WTC11 (cell line): ENCODE data around the gene PCDHGA9. TPM values are rescaled to one million over a fixed set of nuclear protein-coding genes. Genes with fewer than 3 reads are reported as not detected.
"Not testable (repeated sequence)": the region's sequence is repeated elsewhere in the genome, so short reads cannot be mapped to it uniquely, and the experiment has no call there.

Experiments used
- ATAC-seq: fragments of 200-7000 bp; cut with Tn5 transposase; 2 replicates; pipeline ENCODE4 v1.10.0; 2021; ENCODE audit warnings: mild to moderate bottlenecking, moderate library complexity
- CTCF ChIA-PET: fragments of 300-600 bp; sonication (Branson Sonifier 250); formaldehyde crosslinking; loops from one replicate; lab custom pipeline; 2021; ENCODE audit warnings: antibody characterized with exemption; lab: Charles Lee
- POLR2A ChIA-PET: fragments of 350-600 bp; sonication (Branson Sonifier 250); formaldehyde crosslinking; loops from one replicate; lab custom pipeline; 2021; ENCODE audit warnings: antibody characterized with exemption; lab: Charles Lee
- DNase-seq: peaks from one replicate; pipeline ENCODE4 v3.0.0; 2021; ENCODE audit warnings: low spot score
- H3K27ac Mint-ChIP-seq: 2 replicates; pipeline ENCODE4 v1.8.0; 2021; ENCODE audit warnings: mixed read lengths
- H3K27me3 Mint-ChIP-seq: 2 replicates; pipeline ENCODE4 v1.8.0; 2021; ENCODE audit warnings: low read depth, mild to moderate bottlenecking, moderate library complexity, mixed read lengths
- H3K36me3 Mint-ChIP-seq: 2 replicates; pipeline ENCODE4 v1.8.0; 2021; ENCODE audit warnings: mixed read lengths
- H3K4me1 Mint-ChIP-seq: 2 replicates; pipeline ENCODE4 v1.8.0; 2022; ENCODE audit warnings: mixed read lengths
- H3K4me3 Mint-ChIP-seq: 2 replicates; pipeline ENCODE4 v1.8.0; 2021; ENCODE audit warnings: mild to moderate bottlenecking, moderate library complexity, mixed read lengths
- H3K9me3 Mint-ChIP-seq: 2 replicates; pipeline ENCODE4 v1.8.0; 2021; ENCODE audit warnings: mixed read lengths
- CBFB ChIP-seq: sonication (generic); formaldehyde crosslinking; IDR thresholded peaks from 2 replicates; pipeline ENCODE4 v1.8.1; 2022; ENCODE audit warnings: mild to moderate bottlenecking, low read depth, missing genetic modification reagents
- CTCF ChIP-seq: fragments of 200-600 bp; IDR thresholded peaks from 2 replicates; pipeline ENCODE4 v1.8.0; 2022; ENCODE audit warnings: antibody characterized with exemption
- FOXK1 ChIP-seq: sonication (generic); formaldehyde crosslinking; IDR thresholded peaks from 2 replicates; pipeline ENCODE4 v1.8.0; 2022; ENCODE audit warnings: mild to moderate bottlenecking, moderate library complexity, missing genetic modification reagents
- HMGXB4 ChIP-seq: sonication (generic); formaldehyde crosslinking; IDR thresholded peaks from 2 replicates; pipeline ENCODE4 v1.8.1; 2023; ENCODE audit warnings: mild to moderate bottlenecking, moderate library complexity, missing genetic modification reagents
- JAZF1 ChIP-seq: fragments of 250-450 bp; sonication (Bioruptor Pico); IDR thresholded peaks from 2 replicates; pipeline ENCODE4 v1.9.0; 2021; ENCODE audit warnings: moderate library complexity, mild to moderate bottlenecking, inconsistent platforms
- MXD4 ChIP-seq: fragments of 250-450 bp; sonication (Bioruptor Pico); IDR thresholded peaks from 2 replicates; pipeline ENCODE4 v1.8.0; 2021; ENCODE audit warnings: mild to moderate bottlenecking, moderate library complexity, borderline replicate concordance
- SMAD3 ChIP-seq: sonication (generic); formaldehyde crosslinking; IDR thresholded peaks from 2 replicates; pipeline ENCODE4 v1.8.0; 2022; ENCODE audit warnings: missing genetic modification reagents, mild to moderate bottlenecking, borderline replicate concordance
- SOX15 ChIP-seq: fragments of 250-450 bp; sonication (Bioruptor Pico); IDR thresholded peaks from 2 replicates; pipeline ENCODE4 v1.9.0; 2021; ENCODE audit warnings: mild to moderate bottlenecking
- TEAD1 ChIP-seq: sonication (generic); formaldehyde crosslinking; IDR thresholded peaks from 2 replicates; pipeline ENCODE4 v1.8.0; 2022; ENCODE audit warnings: mild to moderate bottlenecking, missing genetic modification reagents
- ZNF121 ChIP-seq: sonication (generic); formaldehyde crosslinking; IDR thresholded peaks from 2 replicates; pipeline ENCODE4 v1.8.0; 2023; ENCODE audit warnings: missing genetic modification reagents
- ZNF232 ChIP-seq: sonication (generic); formaldehyde crosslinking; IDR thresholded peaks from 2 replicates; pipeline ENCODE4 v1.8.0; 2022; ENCODE audit warnings: mild to moderate bottlenecking, missing genetic modification reagents
- total RNA-seq: library from RNA; stranded (reverse); gene quantifications from 3 replicates; pipeline ENCODE4 v1.2.3, GENCODE V29; 2021
- TF ChIP-seq, protein P1 (sequence below): sonication (generic); formaldehyde crosslinking; IDR thresholded peaks from 2 replicates; pipeline ENCODE4 v1.8.1; 2023; ENCODE audit warnings: mild to moderate bottlenecking, missing genetic modification reagents, borderline replicate concordance
- TF ChIP-seq, protein P2 (sequence below): sonication (generic); formaldehyde crosslinking; IDR thresholded peaks from 2 replicates; pipeline ENCODE4 v1.8.1; 2023; ENCODE audit warnings: mild to moderate bottlenecking, missing genetic modification reagents, moderate library complexity

Gene PCDHGA9
- total RNA-seq, 1 experiment from 2014 or later: 2.9 TPM

- POLR2A ChIA-PET, H3K4me3 Mint-ChIP-seq, DNase-seq, H3K27ac Mint-ChIP-seq, ATAC-seq, H3K4me1 Mint-ChIP-seq: not testable (repeated sequence)
- Mint-ChIP-seq H3K9me3 (peaks cover 63% of the 10 kb centered on the region), H3K27me3 (peaks cover 17% of the 10 kb centered on the region), H3K36me3 (peaks cover 76% of the 10 kb centered on the region)
- 0 out of 2 replicates have a peak, but pooled peaks have one; percentile 11 for TF ChIP-seq CTCF
- CTCF ChIA-PET: interaction anchor here (4.3 kb wide), 1 partner anchor 19 kb away, joined by 38 read pairs; the partner anchor contains the start of gene PCDHGA10
Observed at GRCh38 chr5:141394401-141395187, 8.0 kb upstream of the PCDHGA9 start.

DNA sequence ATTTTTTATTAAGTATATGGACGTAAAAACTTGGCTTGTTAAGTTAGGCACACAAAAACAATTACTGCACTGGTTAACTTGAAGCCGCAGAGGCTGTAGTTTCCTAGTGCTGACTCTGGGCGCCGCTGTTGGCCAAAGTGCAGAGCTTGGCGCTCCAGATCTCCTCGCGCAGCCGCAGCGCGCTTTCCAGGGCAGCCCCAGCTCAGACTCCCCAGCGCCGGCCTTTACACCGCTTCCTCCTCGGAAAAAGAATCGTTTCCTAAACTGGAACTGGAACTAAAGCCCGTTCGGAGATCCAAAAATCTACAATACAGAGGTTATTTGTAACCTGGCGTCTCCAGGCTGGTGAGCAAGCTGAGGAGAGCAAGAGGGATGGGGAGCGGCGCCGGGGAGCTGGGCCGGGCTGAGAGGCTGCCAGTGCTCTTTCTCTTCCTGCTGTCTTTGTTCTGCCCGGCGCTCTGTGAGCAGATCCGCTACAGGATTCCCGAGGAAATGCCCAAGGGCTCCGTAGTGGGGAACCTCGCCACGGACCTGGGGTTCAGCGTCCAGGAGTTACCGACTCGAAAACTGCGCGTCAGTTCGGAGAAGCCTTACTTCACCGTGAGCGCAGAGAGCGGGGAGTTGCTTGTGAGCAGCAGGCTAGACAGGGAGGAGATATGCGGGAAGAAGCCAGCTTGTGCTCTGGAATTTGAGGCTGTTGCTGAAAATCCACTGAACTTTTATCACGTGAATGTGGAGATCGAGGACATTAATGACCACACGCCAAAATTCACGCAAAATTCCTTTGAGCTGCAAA lies 4.6 kb upstream of the PCDHGA9 start, which contains the start of gene PCDHGB5:
TSS of gene PCDHGB5 (plus strand) at position 192 of the 796 bp plus-strand sequence. CDS start at position 373, 181 bp downstream.
- POLR2A ChIA-PET: not testable (repeated sequence)
- peaks cover 14% of the 10 kb centered on the region for H3K27me3 Mint-ChIP-seq

DNA sequence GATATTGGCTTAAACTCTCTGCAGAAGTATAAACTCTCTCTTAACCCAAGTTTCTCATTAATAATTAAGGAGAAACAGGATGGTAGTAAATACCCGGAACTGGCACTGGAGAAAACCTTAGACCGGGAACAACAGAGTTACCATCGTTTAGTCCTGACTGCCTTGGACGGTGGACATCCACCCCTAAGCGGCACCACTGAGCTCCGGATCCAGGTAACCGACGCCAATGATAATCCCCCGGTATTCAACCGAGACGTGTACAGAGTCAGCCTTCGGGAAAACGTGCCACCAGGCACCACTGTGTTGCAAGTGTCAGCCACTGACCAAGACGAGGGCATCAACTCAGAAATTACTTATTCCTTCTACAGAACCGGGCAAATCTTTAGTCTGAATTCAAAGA lies 4.0 kb upstream of the PCDHGA9 start:
- peaks cover 59% of the 10 kb centered on the region for H3K9me3 Mint-ChIP-seq
- peaks cover 14% of the 10 kb centered on the region for H3K27me3 Mint-ChIP-seq
- TF ChIP-seq HMGXB4 (CRISPR knock-in tag): no peak
- no peak for TF ChIP-seq JAZF1 (CRISPR knock-in tag)
- no peak for TF ChIP-seq CBFB
- no peak for TF ChIP-seq ZNF232 (CRISPR knock-in tag)
- TF ChIP-seq TEAD1: no peak
- TF ChIP-seq ZNF121 (CRISPR knock-in tag): no peak
- no peak for TF ChIP-seq SMAD3 (CRISPR knock-in tag)
- TF ChIP-seq FOXK1: no peak
- no peak for TF ChIP-seq MXD4 (CRISPR knock-in tag)
- TF ChIP-seq, protein P1, sequence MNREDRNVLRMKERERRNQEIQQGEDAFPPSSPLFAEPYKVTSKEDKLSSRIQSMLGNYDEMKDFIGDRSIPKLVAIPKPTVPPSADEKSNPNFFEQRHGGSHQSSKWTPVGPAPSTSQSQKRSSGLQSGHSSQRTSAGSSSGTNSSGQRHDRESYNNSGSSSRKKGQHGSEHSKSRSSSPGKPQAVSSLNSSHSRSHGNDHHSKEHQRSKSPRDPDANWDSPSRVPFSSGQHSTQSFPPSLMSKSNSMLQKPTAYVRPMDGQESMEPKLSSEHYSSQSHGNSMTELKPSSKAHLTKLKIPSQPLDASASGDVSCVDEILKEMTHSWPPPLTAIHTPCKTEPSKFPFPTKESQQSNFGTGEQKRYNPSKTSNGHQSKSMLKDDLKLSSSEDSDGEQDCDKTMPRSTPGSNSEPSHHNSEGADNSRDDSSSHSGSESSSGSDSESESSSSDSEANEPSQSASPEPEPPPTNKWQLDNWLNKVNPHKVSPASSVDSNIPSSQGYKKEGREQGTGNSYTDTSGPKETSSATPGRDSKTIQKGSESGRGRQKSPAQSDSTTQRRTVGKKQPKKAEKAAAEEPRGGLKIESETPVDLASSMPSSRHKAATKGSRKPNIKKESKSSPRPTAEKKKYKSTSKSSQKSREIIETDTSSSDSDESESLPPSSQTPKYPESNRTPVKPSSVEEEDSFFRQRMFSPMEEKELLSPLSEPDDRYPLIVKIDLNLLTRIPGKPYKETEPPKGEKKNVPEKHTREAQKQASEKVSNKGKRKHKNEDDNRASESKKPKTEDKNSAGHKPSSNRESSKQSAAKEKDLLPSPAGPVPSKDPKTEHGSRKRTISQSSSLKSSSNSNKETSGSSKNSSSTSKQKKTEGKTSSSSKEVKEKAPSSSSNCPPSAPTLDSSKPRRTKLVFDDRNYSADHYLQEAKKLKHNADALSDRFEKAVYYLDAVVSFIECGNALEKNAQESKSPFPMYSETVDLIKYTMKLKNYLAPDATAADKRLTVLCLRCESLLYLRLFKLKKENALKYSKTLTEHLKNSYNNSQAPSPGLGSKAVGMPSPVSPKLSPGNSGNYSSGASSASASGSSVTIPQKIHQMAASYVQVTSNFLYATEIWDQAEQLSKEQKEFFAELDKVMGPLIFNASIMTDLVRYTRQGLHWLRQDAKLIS (CRISPR knock-in tag): no peak
- TF ChIP-seq, protein P2, sequence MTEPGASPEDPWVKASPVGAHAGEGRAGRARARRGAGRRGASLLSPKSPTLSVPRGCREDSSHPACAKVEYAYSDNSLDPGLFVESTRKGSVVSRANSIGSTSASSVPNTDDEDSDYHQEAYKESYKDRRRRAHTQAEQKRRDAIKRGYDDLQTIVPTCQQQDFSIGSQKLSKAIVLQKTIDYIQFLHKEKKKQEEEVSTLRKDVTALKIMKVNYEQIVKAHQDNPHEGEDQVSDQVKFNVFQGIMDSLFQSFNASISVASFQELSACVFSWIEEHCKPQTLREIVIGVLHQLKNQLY: no peak
- no peak for TF ChIP-seq SOX15
- no peak for ATAC-seq
- ChIA-PET CTCF (interaction anchor here (0.6 to 4.3 kb wide), 20 partner anchors 7 to 175 kb away, joined by 3 to 38 read pairs (median 8); partner anchors contain the start of genes PCDHB14, PCDHB15, PCDHGA1 and PCDHGA10), POLR2A (no interaction called here)
- DNase-seq: no peak
- no peak overlapping the region for H3K4me3 Mint-ChIP-seq
- H3K36me3 Mint-ChIP-seq: peaks cover 66% of the 10 kb centered on the region
- no peak overlapping the region for H3K27ac Mint-ChIP-seq
- H3K4me1 Mint-ChIP-seq: no peaks in the 10 kb centered on the region

More for the DNA sequence above, 4.6 kb upstream of the PCDHGA9 start, which contains the start of gene PCDHGB5:
- peaks cover 57% of the 10 kb centered on the region for H3K9me3 Mint-ChIP-seq
- peaks cover 66% of the 10 kb centered on the region for H3K36me3 Mint-ChIP-seq
- peak within 1 kb of the TSS; percentile 63 for H3K4me3 Mint-ChIP-seq
- H3K27ac Mint-ChIP-seq, H3K4me1 Mint-ChIP-seq: not testable (repeated sequence)
- CTCF ChIA-PET: interaction anchor here (0.7 to 4.3 kb wide), 27 partner anchors 8 to 263 kb away, joined by 3 to 38 read pairs (median 7); partner anchors contain the start of genes PCDHB14, PCDHB15, PCDHB5 and PCDHGA1
- DNase-seq: peak; percentile 69
- TF ChIP-seq CTCF: peak; percentile 42; the same call in 1 of the 2 replicates
- peak; percentile 93 for ATAC-seq
